RCC 7860 (cell line): ENCODE results near the gene HOXB8.

Experiments used
- DNase-seq: peaks from one replicate; pipeline ENCODE4 v3.0.0-alpha.2; 2015; ENCODE audit warnings: low spot score
- FAIRE-seq: peaks from 2 replicates; lab custom pipeline; 2012; peaks lifted over from hg19 to GRCh38; lab: Jason Lieb, UNC

Gene HOXB8

DNA sequence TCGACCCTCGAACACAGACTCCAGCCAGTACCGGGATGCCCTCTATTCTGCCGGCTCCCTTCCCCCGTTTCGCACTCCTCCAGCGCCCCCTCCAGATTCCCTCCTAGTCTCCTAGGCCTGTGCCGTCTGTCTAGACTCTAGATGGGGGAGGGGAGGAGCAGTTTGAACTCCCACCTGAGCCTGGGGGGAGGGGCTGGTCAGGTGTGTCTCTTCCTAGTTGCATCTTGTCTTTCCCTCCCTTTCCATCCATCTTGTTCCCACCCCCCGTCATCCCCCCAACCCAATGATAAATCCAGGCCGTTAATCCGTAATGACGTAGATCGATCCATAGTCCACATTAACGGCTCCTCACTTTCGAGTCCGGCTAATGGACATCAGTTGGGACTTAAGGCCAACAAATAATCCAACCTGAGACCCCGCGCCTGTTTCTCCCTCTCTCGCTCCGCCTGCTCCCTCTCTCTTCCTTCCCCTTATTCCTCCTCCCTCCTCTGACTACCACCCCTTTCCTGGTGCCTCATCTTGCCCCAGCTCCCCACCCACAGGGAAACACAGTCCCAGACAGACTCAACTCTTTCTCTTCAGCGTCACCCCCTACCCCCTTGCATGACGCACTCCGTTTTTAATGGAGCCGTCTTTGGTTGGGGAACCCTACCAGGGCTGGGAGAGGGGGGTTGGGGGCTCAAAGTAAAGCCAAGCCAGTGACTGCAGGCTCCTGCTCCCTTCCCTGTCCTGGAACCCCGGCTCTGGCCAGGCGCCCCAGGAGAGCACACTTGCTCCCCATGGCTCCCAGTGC lies 18.2 kb downstream of the HOXB8 start:
- no peak for DNase-seq
- FAIRE-seq: no peak

DNA sequence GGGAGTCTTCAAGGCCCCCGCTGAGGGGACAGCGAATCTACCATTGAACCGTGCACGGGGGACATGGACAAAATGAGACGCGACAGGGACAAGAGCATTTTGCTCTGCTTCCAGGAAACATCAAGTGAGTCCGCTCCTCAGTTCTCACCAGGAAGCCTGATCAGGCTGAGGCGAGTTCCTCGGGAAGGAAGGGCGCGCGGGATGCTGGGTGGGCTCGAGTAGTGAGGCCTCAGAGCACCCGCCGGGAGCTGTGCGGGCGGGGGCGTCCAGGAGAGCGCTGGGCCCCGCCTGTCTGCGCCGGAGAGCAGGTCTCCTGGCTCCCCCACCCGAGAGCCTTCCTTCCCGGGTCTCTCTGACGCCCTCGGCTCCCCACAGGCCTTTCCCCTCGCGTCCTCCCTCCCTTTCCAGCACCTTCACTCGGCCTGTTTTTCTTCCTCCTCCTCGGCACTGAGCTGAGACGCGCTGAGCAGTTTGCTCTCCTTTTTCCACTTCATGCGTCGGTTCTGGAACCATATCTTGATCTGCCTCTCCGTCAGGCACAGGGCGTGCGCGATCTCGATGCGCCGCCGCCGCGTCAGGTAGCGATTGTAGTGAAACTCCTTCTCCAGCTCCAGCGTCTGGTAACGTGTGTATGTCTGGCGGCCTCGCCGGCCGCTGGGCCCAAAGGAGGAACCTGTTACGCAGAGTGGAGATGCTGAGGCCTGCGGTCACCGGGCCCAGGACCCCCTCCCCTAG lies 18.9 kb downstream of the HOXB8 start:
- DNase-seq (no peak), FAIRE-seq (no peak)

DNA sequence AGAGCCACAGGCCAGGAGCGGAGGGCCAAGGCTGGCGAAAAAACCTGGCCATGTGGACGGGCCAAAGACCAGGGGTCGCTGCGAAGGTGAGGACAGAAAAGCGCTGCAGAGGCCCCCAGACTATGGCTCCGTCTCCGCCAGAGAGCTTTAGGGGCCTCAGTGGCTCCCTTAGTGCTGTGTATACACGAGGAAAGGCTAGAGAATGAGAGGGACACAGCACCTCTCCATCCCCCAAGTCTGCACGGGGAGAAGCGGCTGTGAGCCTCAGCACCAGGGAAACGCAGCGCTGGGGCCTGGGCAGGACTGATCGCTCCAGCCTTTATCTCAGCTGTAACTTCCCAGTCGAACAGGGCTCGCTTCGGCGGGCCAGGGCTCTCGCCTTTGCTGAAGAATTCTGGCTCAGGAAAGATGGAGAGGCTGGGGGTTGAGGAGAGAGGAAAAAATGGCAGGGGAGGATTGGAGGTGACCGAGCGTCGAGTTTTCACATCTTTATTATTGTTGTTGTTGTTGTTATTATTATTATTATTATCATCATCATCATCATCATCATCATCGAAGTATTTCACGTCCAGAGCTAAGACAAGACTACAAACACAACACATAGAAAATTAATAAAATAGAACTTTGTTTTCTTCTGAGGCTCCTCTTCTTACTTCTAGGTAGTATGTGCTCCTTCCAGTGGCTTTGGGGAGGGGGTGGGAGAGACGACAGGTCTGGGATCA lies 19.7 kb downstream of the HOXB8 start:
- FAIRE-seq: no peak
- DNase-seq: no peak

DNA sequence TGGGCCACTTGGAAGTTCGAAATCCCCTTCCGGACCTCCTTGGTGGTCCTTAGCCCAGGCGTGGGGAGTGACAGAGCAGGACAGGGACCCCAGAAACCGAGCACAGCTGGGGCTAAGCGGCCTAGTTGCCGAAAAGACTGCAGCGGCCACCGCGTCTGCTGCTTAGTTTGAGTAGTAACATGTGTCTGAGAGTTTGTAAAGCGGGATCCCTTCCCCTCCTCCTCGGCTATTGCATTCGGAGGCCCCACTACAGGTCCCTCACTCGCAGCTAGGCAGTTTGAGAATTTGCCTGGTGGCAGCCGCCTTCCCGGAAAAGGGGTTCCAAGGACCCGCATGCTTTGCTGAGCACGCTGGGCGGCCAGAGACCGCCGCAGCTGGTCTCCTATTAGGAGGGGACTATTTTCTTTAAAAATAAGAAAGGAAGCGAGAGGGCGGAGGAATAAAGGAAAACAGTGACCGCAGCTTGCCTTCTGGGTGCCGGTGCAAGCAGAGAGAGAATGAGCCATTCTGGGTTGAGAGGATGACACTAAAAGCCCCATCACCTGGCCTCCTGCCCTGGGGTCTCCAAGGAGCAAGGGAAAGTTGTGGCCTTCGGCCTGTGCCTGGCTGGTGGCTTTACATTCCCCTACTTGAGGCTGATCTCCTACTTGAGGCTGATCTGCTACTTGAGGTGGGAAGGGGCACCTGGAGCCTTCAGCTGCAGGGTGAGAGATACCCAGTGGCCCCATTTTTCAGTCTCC lies 20.4 kb downstream of the HOXB8 start:
- DNase-seq: no peak
- FAIRE-seq: no peak

DNA sequence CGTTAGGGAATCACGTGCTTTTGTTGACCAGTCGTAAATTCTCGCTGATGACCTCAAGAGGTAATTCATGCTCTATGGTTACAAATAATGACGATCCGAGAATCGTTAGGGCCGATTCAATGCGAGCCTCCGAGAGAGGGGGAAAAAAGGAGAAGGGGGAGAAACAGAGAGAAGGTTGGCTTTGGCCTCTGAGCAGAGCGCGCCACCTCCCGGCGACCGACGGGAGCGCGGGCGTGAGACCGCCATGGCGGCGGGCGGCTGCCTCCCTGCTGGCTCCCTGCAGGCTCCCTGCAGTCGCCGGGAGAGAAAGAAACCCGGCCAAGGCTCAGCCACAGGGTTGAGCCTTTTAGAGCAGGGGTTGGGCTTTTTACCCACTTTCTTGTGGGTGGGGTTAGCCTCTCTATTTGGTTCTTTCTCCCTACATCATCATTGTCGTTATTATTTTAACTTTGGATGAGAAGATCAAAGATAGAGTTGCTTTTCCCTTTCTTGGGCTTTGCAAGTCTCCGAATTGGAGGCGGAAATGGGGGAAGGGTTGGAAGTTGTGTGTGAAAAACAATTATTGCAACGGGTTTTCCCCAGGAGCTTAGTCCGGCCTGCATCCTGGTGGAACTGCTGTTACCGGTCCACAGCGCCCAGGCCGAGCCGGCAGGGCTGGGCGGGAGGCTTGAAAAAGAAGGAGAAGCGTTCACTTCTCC lies 21.1 kb downstream of the HOXB8 start:
- DNase-seq: peak; percentile 68
- FAIRE-seq: peak; percentile 2

DNA sequence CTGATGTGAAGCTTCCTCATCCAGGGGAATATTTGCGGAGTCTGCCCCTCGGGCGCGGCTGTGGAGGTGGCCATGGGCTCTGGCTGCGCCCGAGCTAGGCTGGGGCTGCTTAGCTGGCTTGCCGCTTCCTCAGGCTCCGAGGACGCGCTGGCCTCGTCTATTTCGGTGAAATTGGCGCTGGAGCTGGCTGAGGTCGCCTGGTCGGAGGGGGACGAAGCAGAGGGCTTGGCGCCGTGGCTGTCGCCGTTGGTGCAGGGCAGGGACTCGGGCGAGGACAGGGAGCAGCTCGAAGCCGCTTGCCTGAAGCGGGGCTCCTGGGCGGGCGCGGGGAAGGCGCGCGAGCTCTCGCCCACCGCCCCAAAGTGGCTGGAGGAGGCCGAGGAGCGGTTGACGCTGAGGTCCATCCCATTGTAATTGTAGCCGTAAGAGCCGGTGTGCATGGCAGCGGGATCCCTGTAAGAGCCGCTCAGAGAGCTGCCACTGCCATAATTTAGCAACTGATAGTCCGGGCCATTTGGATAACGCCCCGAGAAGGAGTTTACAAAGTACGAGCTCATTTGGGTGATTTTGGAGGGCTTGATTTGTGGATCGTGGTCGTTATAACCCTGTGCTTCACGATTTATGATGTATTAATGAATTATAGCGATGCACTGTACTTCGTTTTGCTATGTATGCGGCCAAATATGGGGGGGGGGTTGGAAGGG lies 21.8 kb downstream of the HOXB8 start, which contains the start of gene HOXB5:
Gene HOXB5, minus strand, starts transcription at position 654 of the 704 bp plus-strand sequence. Its CDS starts 97 bp downstream, at position 557.
- FAIRE-seq: no peak

DNA sequence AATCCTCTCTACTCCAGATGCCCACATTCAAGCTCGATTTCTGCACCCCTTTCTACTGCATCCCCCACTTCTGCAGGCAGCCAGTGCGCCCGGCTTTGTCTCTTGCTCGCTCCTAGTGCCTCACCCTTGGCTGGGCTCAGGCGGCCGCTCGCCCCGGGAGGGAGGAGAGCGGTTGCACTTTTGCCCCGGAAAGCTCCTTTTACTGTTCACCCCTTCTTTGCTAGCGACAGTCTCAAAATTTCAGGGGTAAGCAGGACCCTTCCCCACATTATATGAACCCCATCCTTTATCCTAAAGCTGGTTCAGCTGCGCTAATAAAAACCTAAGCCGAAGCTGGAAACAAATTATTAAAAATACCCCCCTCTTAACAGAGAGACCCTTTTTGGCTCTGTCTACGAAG lies 22.5 kb downstream of the HOXB8 start:
- FAIRE-seq: no peak
- DNase-seq: no peak

More for the DNA sequence above, 21.8 kb downstream of the HOXB8 start, which contains the start of gene HOXB5:
- no peak for DNase-seq

DNA sequence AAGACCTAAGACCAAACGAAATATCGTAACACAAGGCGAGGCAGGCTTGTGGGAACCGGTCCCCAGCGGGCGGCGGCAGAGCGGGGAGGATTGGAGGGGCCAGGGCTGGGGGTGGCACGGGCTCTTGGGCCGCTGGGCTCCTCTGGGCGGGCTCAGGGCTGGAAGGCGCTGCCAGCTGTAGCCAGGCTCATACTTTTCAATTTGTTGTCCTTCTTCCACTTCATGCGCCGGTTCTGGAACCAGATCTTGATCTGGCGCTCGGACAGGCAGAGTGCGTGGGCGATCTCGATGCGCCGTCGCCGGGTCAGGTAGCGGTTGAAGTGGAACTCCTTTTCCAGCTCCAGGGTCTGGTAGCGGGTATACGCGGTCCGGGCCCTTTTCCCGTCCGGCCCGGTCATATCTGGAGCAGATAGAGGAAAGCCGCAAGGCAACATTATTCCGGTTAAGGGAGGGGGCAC lies 23.0 kb downstream of the HOXB8 start:
- FAIRE-seq (no peak), DNase-seq (no peak)

DNA sequence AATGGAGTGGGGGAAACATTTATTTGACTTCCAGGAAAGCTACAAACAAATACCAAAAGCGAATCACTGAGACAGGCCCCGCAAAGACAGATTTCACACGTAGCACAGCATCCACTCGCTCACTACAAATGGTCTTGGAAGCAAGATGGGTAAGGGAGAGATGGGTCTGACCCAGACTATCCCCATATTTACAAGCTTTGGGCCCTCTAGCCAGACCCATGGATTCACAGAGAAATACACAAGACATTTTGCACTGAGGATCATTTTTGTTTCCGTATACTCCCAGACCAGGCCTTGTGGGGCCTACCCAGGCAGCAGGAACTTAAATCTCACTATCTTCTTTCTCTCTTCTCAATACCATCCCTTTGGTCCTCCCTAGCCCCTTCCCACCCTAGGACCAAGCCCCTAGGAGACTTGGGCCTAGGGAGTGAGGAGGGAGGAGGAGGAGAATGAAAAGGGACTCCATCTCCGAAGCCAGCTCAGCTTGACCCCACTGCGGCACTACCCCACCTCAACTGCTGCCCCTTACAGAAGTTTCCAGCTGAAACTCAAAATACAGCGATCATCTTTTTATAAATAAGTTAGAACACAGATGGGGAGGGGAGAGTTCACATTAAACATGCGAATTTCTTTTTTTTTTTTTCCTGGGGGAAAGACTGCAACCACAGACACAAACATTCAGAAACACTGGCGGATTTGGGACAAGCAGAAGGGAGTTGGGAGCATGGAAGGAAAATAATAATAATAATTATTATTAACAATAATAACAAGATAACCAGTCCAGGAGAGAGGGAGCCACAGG lies 23.6 kb downstream of the HOXB8 start:
- DNase-seq: no peak
- no peak for FAIRE-seq

DNA sequence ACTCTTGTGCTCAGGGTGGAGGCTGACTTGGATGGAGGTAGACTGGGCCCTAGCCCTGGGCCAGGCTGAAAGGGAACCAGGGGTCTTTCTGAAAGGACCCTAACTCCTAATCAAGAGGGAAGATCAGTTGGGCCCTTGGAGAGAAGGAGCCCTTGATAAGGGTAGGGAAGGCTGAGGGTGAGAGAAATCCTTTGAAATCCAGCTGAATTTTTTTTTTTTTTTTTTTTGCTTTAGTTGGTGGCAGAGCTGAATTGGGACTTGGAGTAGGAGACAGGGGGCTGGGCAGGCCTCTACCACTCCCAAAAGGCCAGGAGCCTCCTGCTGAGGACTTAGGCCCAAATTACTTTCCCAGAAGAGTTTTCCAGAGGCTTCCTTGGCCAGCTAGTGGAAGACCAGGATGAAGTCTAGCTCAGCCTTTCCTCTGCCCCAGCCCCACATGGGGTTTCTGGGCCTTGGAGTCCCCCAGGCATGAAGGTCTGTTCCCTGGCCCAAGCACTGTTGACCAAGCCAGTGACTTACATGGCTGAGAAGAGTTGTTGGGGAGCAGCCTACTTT lies 24.4 kb downstream of the HOXB8 start:
- no peak for FAIRE-seq
- DNase-seq: no peak

DNA sequence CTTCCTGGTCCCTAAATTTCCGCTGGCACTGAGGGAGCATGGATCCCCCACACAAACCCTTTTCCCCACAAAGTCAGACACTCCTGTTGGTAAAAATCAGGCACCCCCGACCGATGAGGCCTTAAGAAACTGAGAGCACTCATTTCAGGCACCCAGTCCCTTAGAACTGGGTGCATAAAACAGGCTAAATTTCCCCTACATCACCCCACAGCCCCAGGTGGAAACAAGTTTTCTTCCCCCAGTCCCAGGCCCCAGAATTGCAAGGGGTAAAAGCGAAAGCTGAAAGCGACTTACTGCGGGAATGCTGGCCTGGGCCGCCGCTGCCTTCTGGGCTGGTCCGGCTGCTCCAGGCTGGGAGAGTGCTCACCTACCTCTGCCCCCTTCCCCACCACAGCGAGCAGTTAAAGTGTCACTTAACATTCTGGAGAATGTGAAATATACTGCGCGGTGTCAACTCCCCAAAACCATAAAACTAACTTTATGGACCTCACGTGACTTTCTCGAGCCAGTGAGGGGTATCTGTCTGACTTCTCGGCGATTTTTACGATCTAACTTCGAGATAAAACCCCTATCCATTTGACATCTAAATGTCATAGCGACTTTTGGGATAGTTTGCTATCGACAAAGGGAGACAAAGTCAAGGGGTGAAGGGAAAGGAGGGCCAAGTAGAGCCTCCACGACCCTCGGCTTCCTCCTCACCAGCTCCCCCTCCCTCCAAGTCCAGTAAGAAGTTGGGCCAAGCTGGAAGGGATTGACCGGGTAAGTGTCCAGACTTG lies 25.1 kb downstream of the HOXB8 start, which contains the start of gene HOXB3:
Gene HOXB3, minus strand, starts transcription at position 411 of the 776 bp plus-strand sequence. CDS start 37,767 bp downstream, outside the sequence.
- no peak for FAIRE-seq
- no peak for DNase-seq

DNA sequence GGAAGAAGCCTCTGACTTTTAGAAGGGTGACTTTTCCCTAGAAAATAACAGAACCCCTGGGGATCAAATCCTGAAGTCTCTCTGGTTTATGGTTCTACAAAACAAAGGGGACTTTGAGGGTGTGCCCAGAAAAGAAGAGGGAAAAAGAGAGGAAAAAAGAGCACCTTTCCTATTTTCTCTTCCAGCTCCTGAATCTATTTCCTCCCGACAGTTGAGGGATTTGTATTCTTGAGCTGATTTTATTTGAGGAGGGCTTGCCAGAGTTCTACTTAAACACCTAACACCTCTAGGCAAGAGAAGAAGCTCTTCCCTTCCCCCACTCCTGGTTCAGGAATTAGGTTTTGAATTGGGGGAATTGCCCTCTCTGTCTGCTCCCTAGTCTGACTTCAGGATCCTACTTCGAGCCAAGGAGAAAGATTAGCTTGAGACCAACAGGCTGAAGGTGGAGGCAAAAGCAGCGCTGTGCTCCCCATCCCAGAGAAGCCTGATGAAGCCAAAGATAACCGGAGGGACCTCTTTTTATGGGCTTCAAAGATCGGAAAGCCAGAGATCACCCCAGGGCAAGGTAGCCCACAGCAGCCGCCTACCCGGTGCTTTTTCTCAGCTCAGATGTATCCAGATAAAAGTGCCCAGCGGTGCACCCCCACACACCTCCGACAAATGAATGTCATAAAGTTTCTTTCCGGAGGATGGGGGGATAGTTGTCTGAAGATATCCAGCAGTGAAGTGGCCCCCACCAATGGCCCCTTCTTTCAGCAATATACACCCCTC lies 25.8 kb downstream of the HOXB8 start:
- FAIRE-seq: no peak
- no peak for DNase-seq

DNA sequence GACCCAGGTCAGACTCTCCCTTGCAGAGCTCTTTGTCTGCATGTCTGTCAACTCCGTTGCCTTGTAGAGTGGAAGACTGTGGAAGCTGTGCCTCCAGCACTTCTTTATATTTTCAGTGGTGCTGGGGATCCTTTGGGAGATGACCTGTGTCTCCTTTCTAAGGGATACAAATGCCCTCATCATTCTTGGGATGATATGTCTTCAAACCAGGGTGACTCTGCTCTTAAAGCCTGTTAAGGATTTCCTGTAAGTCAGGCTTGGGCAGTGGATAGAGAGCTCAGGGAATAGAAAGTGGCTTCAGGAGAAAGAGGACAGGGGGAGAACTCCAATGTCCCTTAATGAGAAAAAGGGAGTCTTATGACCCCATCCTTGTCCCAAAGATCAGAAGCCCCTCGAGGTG lies 26.6 kb downstream of the HOXB8 start:
- no peak for DNase-seq
- no peak for FAIRE-seq

DNA sequence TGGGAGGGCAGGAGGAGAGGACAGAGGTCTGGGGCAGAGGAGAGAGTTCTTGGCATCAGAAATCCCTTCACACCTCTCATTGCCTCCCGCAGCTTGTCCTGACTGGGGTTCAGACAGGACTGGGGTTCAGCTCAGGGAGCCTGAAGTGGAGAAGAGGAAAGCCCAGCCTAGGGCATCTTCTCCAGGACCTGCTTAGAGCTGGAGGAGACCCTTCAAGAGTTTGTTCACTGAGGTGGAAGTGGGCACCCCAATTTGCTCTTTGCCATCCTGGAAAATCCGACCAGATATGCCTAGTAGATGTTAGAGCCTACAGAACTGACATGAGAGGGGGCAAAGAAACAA lies 27.0 kb downstream of the HOXB8 start:
- DNase-seq (no peak), FAIRE-seq (no peak)

DNA sequence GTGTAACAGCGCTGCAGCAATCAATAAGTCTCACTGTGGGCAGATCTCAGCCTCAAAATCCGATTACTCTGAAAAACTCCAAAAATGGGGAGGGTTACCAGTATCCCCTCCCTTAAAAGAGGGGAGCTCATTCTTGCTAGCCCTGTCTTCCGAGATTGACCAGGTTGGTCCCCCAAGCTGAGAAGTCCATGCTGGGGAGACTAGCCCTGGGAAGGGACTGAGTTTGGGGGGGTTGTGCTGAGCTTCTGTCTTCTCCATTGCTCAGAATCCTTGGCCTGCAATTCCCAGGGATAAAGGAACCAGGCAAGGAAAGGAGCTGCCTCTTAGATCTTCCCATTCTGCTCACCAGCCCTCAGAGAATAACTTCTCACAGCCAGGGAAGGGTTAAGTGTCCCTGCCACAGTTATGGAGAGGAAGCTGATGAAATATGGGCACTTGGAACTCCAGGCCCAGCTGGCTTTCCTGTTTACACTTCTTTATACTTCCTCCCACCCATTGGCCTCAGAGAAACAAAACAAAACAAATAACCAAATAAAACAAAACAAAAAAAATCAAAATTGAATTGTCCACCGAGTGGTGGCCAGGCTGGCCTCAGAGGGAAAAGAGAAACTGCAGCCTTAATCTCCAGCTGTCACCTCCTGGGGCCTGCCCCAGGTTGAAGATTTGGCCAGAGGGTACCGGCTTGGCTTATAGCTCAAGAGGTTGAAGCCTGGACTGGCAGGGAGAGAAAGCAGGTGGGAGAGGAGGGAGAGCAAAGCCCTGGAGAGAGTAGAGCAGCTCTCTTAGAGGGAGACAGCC lies 27.6 kb downstream of the HOXB8 start:
- DNase-seq (no peak), FAIRE-seq (no peak)
